Fibroblast of lung (primary cell): ENCODE measurements around the gene PIP.

Experiments
- CTCF ChIP-seq, 2 donors: IDR thresholded peaks in 1 of 2; conservative IDR thresholded peaks in 1 of 2; 1 replicate in 1 of 2; 2 replicates in 1 of 2; pipeline ENCODE4 v1.5.1; 2011 to 2012; ENCODE audit warnings: low read length in 2 of 2, control low read depth in 1 of 2, inconsistent platforms in 1 of 2, low read depth in 1 of 2, mild to moderate bottlenecking in 1 of 2
- EZH2 ChIP-seq: IDR thresholded peaks from 2 replicates; pipeline ENCODE4 v1.5.1; 2012; ENCODE audit warnings: low read length, control low read depth, mild to moderate bottlenecking; ENCODE audit errors: missing control alignments

- no peak for TF ChIP-seq EZH2
- no peak for TF ChIP-seq CTCF (conservative IDR thresholded peaks at IDR 0.05 in 1 of 2, IDR thresholded peaks at IDR 0.05 in 1 of 2; ENCODE audit: low read depth in 1 of 2, low read length in 2 of 2)
Observed at GRCh38 chr7:143130541-143130940, 1.3 kb upstream of the PIP start.
